ENCODE data around the gene GLTP.
"Not testable (repeated sequence)": the region's sequence is repeated elsewhere in the genome, so short reads cannot be mapped to it uniquely, and the experiment has no call there.

GLTP gene

DNA sequence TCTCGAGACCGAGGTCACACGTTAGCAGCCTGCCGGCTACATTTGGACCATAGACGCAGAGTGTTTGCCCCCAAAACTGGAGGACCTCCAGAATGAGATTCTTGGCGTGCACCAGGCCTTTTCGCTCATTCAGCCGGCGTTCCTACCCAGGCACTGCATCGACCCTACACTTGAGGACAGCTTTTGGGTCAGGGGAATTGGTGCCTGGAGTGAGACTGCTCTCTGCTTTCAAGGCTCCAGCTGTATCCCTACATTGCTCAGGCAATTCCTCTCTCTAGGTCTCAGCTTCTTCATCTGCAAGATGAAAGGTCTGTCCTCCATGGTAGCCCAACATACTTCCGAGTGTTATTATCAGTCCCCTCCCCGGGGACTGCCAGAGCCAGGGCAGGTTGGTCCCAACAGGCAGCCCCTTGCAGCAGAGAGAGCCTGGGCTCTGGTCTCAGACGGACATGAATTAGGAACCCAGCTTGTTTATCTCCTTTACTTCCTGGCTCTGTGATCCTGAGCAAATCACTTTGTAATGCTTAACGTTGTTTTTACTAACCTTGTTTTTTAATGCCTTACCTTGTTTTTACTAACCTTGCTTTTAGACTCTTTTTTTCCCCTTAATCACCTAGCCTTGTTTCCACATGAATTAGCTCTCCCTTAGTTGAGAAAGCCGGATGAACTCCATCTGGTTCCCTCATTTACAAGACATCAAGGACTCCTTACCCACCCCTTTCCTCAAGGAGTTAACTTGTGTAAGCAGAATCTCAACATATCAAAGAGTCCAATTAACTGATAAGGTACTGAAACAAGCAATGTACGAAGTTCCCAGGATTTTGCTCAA lies 20.6 kb upstream of the GLTP start:
- DNase-seq, result no peak

DNA sequence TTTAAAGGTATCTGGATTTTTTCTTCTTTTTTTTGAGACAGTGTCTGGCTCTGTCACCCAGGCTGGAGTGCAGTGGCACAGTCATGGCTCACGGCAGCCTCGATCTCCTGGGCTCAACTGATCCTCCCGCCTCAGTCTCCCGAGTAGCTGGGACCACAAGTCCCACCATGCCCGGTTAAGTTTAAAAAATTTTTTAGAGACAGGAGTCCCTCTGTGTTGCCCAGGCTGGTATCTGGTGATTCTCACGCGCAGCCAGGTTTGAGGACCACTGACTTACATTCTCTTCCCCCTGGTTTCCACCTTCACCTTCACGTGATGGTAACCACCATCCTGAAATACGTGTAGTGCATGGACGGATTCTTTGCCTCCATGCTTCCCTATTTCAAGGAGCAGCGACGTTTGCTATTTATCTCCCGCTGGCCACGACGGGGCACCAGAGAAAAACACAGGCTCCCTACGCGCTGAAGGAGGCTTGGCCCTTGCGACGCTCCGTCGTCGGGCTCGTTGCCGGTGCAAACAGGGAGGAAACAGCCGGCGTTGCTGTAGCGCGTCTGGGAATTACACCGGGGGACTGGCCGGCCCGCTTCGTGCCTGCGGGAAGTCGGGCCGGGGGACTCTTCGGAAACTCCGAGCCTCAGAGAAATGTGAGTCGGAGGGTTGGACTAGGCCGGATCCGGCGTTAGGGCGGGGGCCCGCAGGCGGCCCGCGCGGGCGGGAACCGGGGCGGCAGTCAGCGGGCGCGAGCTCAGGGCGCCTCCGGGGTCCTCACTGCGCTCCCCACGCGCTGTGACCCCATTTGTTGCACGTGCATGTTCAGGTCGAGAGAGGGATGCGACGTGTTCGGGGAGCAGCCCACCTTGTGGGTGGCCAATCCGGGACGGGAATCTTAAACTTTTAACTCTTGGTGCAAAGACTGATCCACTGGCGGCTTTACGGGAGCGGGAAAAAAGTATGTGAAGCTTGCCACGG lies 19.7 kb upstream of the GLTP start, which contains the start of gene TCHP:
Gene TCHP, plus strand, starts transcription at position 492 of the 969 bp plus-strand sequence. CDS start 2,753 bp downstream, outside the sequence.
- peak; percentile 68 to 71 for DNase-seq

DNA sequence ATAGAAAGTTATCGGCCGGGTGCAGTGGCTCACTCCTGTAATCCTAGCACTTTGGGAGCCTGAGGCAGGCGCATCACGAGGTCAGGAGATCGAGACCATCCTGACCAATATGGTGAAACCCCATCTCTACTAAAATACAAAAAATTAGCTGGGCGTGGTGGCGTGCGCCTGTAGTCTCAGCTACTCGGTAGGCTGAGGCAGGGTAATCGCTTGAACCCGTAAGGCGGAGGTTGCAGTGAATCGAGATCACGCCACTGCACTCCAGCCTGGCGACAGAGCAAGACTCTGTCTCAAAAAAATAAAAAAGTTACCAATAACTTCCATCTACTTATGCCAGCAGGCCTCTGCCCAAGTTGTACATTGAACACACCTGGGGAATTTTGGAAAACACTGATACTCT lies 19.0 kb upstream of the GLTP start:
- not testable (repeated sequence) for DNase-seq

DNA sequence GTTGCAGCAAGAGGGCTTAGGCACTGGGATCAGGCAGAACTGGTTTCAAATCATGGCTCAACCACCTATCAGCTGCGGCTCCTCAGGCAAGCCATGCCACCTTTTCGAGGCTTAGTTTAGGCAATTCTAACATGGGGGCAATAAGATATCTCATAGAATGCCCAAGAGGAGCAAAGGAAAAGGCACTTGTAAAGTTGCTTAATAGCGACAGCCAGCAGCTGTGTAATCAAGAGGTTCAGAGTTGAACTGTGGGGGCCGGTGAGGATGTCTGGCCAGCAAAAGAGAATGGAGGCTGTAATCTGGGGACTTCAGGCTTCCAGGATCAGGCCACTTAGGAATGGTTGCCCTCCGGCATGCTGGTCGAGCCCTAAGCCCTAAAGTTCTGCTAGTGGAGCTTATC lies 16.7 kb upstream of the GLTP start:
- no peak for DNase-seq

DNA sequence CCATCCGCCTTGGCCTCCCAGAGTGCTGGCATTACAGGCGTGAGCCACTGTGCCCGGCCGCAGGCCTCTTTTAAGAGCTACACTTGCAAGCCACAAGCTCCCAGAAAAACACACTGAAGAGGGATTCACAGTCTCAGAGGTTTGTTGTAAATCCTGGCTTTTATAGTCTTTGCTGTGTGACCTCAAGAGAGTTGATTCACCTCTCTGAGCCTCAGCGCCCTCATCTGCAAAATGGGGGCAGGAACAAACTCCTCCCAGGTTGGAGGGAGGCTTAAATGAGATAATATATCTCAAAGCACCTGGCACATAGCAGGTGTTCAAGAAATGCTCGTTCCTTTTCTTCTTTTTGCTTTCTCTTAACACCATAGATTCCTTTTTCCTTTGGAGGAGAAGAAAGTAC lies 15.8 kb upstream of the GLTP start:
- no peak for DNase-seq

DNA sequence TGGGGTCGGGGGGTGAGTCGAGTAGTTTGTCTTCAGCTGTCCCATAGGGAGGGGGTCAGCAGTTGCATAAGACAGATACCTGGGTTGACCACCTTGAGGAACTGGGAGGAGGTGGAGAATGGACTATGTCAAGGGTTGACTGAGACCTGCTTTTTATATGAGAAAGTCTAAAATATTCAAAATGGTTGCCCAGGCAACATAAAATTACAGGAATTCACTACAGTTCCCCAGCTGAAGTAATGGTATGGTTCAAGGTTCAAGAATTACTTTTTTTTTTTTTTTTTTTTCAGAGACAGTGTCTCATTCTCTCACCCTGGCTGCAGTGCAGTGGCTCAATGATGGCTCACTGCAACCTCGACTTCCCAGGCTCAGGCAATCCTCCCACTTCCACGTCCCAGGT lies 14.6 kb upstream of the GLTP start:
- no peak for DNase-seq

DNA sequence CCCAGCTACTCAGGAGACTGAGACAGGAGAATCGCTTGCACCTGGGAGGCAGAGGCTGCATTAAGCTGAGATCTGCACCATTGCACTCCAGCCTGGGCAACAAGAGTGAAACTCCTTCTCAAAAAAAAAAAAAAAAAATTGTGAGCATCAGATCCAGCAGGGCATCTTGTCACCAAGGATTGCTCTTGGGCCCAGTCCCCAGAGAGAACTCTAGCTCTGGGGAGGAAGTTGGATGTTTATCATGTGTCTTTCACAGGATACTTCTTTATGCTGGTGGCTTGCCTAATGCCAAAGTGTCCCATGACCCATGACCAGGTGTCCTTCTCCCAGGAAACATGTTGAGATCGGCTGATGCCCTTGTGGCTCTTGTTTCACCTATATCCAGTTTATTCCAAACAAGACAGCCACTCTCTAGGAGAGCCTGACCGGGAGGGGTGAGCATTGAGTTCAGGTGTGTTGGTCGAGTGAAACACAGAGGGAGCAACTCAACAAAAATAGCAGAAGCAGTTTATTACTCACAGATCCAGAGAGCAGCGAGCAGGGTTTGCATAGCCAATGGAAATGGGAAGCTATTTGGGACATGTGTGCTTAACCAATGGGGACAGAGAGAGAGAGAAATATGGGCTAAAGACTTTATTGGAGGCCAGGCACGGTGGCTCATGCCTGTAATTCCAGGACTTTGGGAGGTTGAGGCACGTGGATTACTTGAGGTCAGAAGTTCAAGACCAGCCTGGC lies 13.1 kb upstream of the GLTP start:
- no peak for DNase-seq

DNA sequence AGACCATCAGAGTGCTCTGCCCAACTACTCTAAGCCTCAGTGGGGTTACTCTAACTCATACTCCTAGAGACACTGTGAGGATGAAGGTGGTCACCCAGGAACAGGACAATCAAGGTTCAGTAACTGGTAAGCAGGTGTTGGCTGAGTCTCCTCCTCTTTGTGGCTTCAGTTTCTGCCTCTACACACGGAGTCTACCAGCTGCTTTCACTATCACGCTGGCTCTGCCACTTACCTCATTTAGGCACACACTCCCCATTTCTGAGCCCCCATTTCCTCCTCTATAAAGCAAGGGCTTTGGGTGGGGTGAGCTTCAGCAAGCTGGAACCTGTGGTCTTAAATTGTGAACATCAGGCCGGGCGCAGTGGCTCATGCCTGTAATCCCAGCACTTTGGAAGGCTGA lies 12.4 kb upstream of the GLTP start:
- DNase-seq, result no peak

DNA sequence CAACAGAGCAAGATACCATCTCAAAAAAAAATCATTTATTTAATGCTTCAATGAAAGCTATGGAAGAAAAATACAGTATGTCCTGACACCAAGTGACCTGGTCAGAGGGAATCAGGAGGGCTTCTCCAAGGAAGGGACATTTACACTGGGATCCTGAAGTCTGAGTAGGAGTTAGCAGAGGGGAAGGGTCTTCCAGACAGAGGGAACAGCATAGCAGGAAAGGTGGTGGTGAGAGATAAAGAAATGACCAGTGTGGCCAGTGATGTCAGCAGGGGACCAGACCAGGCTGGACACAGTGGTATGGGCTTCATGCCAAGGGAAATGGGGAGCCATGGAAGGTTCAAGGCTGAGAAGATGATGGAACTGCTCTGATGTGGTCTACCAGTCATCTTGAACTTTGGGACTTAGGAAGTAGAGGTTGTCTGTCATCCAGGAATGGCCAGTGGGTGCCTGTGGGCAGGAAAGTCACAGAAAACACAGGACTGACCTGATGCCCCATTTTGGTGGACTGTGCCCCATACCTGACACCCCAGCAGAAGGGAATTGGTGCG lies 11.9 kb upstream of the GLTP start:
- no peak for DNase-seq

DNA sequence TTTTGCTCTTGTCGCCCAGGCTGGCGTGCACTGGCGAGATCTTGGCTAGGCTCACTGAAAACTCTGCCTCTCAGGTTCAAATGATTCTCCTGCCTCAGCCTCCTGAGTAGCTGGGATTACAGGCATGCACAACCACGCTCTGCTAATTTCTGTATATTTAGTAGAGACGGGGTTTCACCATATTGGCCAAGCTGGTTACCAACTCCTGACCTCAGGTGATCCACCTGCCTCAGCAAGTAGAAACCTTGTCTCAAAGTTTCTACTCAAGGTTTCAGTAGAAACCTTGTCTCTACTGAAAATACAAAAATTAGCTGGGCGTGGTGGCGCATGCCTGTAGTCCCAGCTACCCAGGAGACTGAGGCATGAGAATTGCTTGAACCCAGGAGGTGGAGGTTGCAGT lies 11.4 kb upstream of the GLTP start:
- DNase-seq, result not testable (repeated sequence)

DNA sequence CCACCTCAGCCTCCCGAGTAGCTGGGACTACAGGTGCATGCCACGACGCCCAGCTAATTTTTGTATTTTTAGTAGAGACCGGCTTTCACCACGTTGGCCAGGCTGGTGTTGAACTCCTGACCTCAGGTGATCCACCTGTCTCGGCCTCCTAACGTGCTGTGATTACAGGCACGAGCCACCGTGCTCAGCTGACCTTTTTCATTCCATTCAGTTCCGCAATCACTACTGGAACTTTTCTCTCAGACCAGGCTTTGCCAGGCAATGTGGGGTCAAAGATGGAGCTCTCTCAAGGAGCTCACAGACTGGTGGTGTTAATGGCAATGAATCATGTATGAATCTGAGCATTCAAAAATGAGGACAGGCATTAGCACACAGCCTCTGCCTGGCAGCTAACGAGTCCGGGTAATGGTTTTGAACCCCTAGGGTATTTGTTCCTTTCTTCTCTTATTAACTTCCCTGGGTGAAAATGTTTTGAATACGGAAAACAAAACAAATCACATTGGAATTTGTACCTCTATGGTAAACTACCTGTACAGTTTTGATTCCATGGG lies 10.4 kb upstream of the GLTP start:
- DNase-seq, result no peak

DNA sequence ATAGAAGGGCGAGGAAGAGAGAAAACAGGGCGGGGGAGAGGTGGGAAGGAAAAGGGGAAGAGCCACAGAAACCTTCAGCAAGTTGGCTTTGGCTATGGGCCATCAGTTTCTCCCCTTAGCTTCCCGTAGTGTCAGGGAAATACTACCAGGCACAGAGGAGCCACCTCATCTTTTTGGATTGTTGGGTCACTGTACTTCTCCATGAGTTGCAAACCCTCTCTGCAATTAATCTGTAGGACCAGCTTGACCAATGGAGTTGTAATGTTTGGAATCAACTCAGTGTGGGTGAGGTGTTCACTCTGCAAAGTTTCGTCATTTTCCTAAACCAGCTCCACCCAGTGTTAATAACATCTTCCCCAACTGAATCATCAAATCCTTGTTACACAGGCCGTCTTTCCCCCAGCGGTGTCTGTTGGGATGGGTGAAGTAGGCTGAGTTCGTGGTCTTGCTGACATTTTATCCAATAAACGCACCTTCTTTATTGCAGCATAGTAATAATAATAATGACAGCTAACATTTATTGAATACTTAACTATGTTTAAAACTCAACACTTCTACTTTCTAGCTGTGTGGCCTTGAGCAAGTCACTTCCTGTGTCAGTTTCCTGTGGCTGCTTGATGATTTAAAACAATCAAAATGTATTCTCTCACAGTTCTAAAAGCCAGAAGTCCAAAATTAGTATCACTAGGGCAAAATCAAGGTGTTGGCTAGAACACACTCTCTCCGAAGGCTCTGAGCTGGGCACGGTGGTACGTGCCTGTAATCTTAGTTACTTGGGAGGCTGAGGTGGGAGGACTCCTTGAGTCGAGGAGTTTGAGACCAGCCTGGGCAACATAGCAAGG lies 8.1 kb upstream of the GLTP start:
- no peak for DNase-seq

DNA sequence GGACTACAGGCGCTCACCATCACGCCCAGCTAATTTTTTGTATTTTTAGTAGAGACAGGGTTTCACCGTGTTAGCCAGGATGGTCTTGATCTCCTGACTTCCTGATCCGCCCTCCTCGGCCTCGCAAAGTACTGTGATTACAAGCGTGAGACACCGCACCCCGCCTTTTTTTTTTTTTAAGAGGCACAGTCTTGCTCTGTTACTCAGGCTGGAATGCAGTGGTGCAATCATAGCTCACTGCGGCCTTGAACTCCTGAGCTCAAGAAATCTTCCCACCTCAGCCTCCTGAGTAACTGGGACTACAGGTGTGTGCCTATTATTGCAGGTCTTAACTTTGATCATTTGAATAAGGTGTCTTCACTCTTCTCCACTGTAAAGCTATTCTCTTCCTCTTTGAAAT lies 5.3 kb upstream of the GLTP start:
- DNase-seq, result no peak

DNA sequence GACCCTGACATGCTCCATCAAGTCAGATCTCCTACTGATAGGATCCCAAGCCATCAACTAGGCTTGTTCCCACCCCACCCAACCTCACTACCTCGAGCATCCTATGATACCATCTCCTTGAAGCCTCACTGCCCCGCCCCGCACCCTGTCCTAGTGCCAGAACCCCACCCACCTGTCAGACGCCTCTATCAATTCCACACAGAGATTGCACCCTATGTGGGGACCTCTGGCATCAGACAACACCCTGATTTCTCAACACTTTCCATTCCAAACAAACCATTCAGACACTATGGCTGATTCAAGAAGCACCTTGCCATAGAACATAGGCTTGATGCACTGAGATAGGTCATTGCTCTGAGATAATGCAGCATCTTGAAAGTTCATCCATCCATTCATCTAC lies 3.1 kb upstream of the GLTP start:
- no peak for DNase-seq

DNA sequence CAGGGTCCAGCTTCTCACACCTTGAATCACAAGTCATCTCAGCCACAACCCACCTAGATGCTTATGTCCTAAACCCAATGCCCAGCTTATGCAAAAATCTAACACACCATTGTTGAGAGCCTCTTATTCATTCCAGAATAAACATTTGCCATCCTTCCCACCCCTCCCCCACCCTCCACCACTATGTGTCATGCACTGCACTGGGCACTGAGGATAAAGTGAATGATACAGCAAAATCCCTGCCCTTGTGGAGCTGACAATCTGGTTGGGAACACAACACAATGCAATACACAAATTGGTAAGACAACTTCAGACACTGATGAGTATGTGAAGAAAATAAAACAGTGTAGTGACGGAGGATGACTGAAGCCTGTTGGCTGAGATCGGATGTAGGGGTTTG lies 1.4 kb upstream of the GLTP start:
- DNase-seq, result no peak

DNA sequence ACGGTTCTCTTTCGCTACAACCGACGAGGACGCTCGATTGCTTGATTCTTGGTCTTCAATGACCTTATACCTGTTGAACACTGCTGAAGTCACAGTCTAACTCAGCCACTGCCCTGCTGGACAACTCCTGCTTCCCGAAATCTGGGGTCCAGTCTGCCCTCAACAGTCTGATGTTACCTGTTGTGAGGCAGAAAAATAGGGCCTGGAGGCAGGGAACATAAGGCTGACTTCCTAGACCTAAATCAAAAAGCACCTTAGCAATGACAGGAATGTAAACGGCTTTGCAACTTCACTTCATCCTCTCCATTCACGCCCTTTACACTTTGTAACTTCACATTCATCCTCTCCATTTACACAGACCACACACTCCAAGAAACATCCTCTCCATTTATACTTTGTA lies 597 bp upstream of the GLTP start:
- no peak for DNase-seq

DNA sequence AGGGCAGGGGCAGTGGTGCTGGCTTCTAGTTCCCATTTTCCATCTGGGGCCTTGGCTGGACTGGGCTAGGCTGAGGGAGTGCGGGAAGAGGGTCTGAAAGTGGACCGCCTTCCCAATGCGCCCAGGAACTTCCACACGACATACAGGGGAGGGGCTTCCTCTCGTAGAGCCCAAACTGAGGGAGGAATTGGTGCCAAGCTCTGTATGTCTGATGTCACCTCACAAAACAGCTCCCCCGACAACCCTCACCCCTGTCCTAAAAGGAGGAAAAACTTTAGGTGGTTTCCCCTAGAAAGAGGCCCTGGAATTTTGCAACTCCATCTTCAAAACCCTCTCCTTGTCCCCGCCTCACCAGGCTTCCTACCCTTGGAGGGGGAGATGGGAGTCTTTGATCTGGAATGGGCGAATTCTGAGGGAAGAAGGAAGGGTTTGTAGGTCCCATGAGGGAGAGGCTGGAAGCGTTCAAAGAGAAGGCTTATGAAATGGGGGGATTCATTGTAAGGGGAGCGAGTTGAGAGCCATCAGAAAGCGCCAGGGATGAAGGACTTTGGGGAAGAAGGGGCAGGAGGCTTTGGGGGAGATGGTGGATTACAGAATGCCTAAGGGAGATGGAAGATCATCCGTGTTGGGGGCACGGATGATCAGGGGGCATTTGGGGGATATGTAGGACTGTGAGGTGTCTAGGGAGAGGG lies 844 bp downstream of the GLTP start:
- DNase-seq, result no peak

DNA sequence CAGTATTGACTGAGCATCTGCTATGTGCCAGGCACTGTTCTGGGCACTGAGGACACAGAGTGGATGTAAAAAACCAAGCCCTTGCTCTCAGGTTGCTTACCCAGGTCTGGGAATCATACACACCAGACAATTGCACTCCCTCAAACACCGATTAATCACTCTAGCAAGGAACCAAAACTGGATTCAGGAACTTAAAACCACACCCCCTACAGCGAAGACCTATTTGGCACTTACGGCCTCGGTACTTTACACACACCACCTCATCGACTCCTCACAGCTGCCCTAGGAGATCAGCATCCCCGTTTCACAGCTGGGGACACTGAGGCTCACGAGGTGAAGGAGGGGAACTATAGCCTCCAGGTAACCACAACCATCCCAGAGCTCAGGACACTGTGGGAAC lies 1.6 kb downstream of the GLTP start:
- DNase-seq, result no peak

DNA sequence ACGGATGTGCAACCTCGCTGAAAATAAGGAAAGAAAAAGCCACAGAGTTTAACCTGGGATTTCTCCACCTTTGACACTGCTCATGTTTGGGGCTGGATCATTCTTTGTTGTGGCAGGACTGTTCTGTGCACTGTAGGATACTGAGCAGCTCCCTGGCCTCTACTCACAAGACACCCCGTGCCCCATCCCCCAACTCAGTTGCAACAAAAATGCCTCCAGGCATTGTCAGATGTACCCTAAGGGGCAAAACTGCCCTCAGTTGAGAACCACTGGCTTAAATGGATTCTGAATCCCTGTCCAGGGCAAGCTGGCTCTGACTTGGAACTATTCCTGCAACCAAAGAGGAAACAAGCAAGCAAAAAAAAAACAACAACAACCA lies 2.1 kb downstream of the GLTP start:
- no peak for DNase-seq

DNA sequence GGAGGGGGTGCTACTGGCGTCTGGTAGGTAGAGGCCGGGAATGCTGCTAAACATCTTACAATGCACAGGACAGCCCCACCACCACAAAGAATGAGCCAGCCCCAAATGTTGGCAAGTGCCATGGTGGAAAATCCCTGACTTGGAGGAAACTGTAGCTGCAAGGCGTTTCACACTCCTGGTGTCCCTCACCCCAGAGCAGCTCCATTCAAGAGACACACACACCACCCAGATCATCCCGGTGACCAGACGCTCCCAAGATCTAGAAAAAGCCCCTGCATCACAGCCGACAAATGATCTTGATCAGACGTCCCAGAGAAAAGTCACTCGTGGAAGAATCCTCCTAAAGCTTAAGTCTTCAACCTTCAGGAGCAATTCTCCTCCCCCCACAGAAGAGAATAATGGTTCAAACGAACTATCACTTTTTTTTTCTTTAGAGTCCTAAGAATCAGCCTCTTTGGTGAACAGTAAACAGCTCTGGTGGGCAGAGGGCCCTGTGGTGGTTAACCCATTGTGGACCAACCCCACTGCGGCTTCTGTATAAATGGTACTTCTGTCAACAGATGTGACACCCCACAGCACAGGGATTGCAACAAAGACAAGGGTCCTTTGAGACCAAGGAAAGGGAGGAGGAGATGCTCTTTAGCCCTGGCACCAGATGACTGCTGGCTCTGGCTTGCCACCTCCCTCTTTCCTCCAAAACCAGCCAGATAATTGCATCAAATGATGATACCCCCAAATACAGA lies 2.7 kb downstream of the GLTP start:
- DNase-seq, result no peak

Data from stimulated activated CD4-positive, alpha-beta T cell treated with anti-CD3 and anti-CD28 coated beads, Interleukin-4, amount 100 ng/mL, for 4 hours (primary cell).